HepG2 (cell line): ENCODE data around the gene ATRIP. TPM values are rescaled to one million over a fixed set of nuclear protein-coding genes. Genes with fewer than 3 reads are reported as not detected.
A peak's percentile ranks its signal among the peaks of the same experiment; 100 is the strongest.

Experiments
- DNMT1 ChIP-seq: sonication (generic); formaldehyde crosslinking; IDR thresholded peaks from 2 replicates; pipeline ENCODE4 v1.5.1; 2020; ENCODE audit warnings: mild to moderate bottlenecking, missing genetic modification reagents
- E2F2 ChIP-seq: sonication (generic); formaldehyde crosslinking; IDR thresholded peaks from 2 replicates; pipeline ENCODE4 v1.4.0; 2020; ENCODE audit warnings: missing genetic modification reagents, borderline replicate concordance
- HINFP ChIP-seq: sonication (generic); formaldehyde crosslinking; IDR thresholded peaks from 2 replicates; pipeline ENCODE4 v1.4.0; 2020; ENCODE audit warnings: low read depth, mild to moderate bottlenecking, missing genetic modification reagents
- HMGA1 ChIP-seq: sonication (generic); formaldehyde crosslinking; conservative IDR thresholded peaks from 2 replicates; pipeline ENCODE4 v1.4.0; 2020; ENCODE audit warnings: missing genetic modification reagents
- IRF1 ChIP-seq: sonication (generic); formaldehyde crosslinking; IDR thresholded peaks from 2 replicates; pipeline ENCODE4 v1.4.0; 2020; ENCODE audit warnings: low read depth, mild to moderate bottlenecking, missing genetic modification reagents
- PPARG ChIP-seq: conservative IDR thresholded peaks from 2 replicates; pipeline ENCODE4 v1.6.1; 2016; ENCODE audit warnings: missing biosample characterization, missing genetic modification reagents
- REXO4 ChIP-seq: sonication (generic); formaldehyde crosslinking; IDR thresholded peaks from 2 replicates; pipeline ENCODE4 v1.8.0; 2022; ENCODE audit warnings: missing genetic modification reagents, mild to moderate bottlenecking, borderline replicate concordance
- SKI ChIP-seq: fragments of 450-650 bp; IDR thresholded peaks from one replicate; pipeline ENCODE4 v1.6.1; 2018; ENCODE audit warnings: mild to moderate bottlenecking; ENCODE audit not compliant: partially characterized antibody
- SRSF9 ChIP-seq: fragments of 200-400 bp; formaldehyde crosslinking; IDR thresholded peaks from 2 replicates; pipeline ENCODE4 v1.6.1; 2018; ENCODE audit warnings: borderline replicate concordance, mild to moderate bottlenecking, low read depth, low read length; ENCODE audit not compliant: insufficient read depth, poor library complexity, severe bottlenecking
- STAT6 ChIP-seq: sonication (generic); formaldehyde crosslinking; IDR thresholded peaks from 2 replicates; pipeline ENCODE4 v1.4.0; 2020; ENCODE audit warnings: missing genetic modification reagents, mild to moderate bottlenecking, borderline replicate concordance
- TAF15 ChIP-seq: fragments of 200-400 bp; formaldehyde crosslinking; IDR thresholded peaks from one replicate; pipeline ENCODE4 v1.6.1; 2018; ENCODE audit warnings: mild to moderate bottlenecking, low read depth, low read length; ENCODE audit not compliant: poor library complexity, severe bottlenecking
- ZFAT ChIP-seq: sonication (generic); formaldehyde crosslinking; conservative IDR thresholded peaks from 2 replicates; pipeline ENCODE4 v1.8.1; 2023; ENCODE audit warnings: missing genetic modification reagents, inconsistent platforms
- ZFP91 ChIP-seq: sonication (generic); formaldehyde crosslinking; IDR thresholded peaks from 2 replicates; pipeline ENCODE4 v1.9.0; 2022; ENCODE audit warnings: missing genetic modification reagents, mild to moderate bottlenecking, borderline replicate concordance
- ZNF446 ChIP-seq: sonication (generic); formaldehyde crosslinking; IDR thresholded peaks from 2 replicates; pipeline ENCODE4 v1.5.0; 2020; ENCODE audit warnings: mild to moderate bottlenecking, missing genetic modification reagents
- ZNF501 ChIP-seq: sonication (generic); formaldehyde crosslinking; IDR thresholded peaks from 2 replicates; pipeline ENCODE4 v1.5.1; 2020; ENCODE audit warnings: mild to moderate bottlenecking, moderate library complexity, missing genetic modification reagents
- ZNF616 ChIP-seq: sonication (generic); formaldehyde crosslinking; IDR thresholded peaks from 2 replicates; pipeline ENCODE4 v1.5.0; 2020; ENCODE audit warnings: low read depth, mild to moderate bottlenecking, missing genetic modification reagents
- ZNF724P ChIP-seq: sonication (generic); formaldehyde crosslinking; IDR thresholded peaks from 2 replicates; pipeline ENCODE4 v1.8.0; 2022; ENCODE audit warnings: missing genetic modification reagents, borderline replicate concordance
- ZSCAN29 ChIP-seq: sonication (generic); formaldehyde crosslinking; conservative IDR thresholded peaks from 2 replicates; pipeline ENCODE4 v1.4.0; 2020; ENCODE audit warnings: mild to moderate bottlenecking, missing genetic modification reagents
- polyA plus RNA-seq, 8 experiments: library from polyadenylated mRNA; depleted of rRNA in 3 of 8; stranded (reverse) in 7 of 8; unstranded in 1 of 8; fragments of >200 nt; fragmentation: Illumina TruSeq in 4 of 8; extraction: Trizol in 4 of 8; gene quantifications; 2 replicates each; pipeline versions ENCODE4 v1.2.1 to v1.2.3, GENCODE V29; 2011 to 2016; ENCODE audit warnings: low read depth in 4 of 8, missing spikeins in 1 of 8, mixed read lengths in 1 of 8; ENCODE audit not compliant: insufficient read depth in 1 of 8
- total RNA-seq, 5 experiments: library from RNA; depleted of rRNA; stranded (reverse); fragments of >200 nt; fragmentation: Illumina TruSeq; extraction: Trizol; gene quantifications; 2 replicates each; pipeline ENCODE4 v1.2.3, GENCODE V29; 2016; ENCODE audit warnings: low read depth in 1 of 5

Gene ATRIP
- total and polyA plus RNA-seq, 2 of the 13 experiments (the other 11 are each of a cell fraction or from before 2014, with no cell fraction given), result 5.1 to 12.5 TPM

- 0 out of 2 replicates have a peak, but pooled peaks have one; percentile 30 for TF ChIP-seq HINFP (CRISPR knock-in tag)
- no peak for TF ChIP-seq SRSF9
- TF ChIP-seq HMGA1, result no peak
- TF ChIP-seq REXO4 (CRISPR knock-in tag), result no peak
- TF ChIP-seq ZFP91 (CRISPR knock-in tag), result no peak
- no peak for TF ChIP-seq STAT6 (CRISPR knock-in tag)
- no peak for TF ChIP-seq E2F2
- TF ChIP-seq ZNF724P (CRISPR knock-in tag), result no peak
- TF ChIP-seq TAF15, result no peak
- no peak for TF ChIP-seq ZFAT (CRISPR knock-in tag)
- no peak for TF ChIP-seq SKI
- TF ChIP-seq ZNF616, result no peak
- TF ChIP-seq PPARG (CRISPR knock-in tag), result 0 out of 2 replicates have a peak, but pooled peaks have one; percentile 40
- no peak for TF ChIP-seq IRF1 (CRISPR knock-in tag)
- no peak for TF ChIP-seq ZSCAN29 (CRISPR knock-in tag)
- TF ChIP-seq ZNF501 (CRISPR knock-in tag), result peak; percentile 89
- no peak for TF ChIP-seq DNMT1
- no peak for TF ChIP-seq ZNF446
Observed at GRCh38 chr3:48435774-48436476, 10.6 kb upstream of the ATRIP start (continued).
